A549 (cell line): Measurements from ENCODE around the gene SARS1.

Experiments
- EHF ChIP-seq: fragments of 250-450 bp; sonication (Bioruptor Pico); IDR thresholded peaks from 2 replicates; pipeline ENCODE4 v1.5.0; 2020; ENCODE audit warnings: mild to moderate bottlenecking
- MAFK ChIP-seq: fragments of 450-650 bp; IDR thresholded peaks from 2 replicates; pipeline ENCODE4 v1.6.1; 2014; ENCODE audit not compliant: partially characterized antibody
- NPAS2 ChIP-seq: fragments of 250-450 bp; sonication (Bioruptor Pico); IDR thresholded peaks from 2 replicates; pipeline ENCODE4 v1.8.0; 2022; ENCODE audit warnings: mild to moderate bottlenecking, moderate library complexity, borderline replicate concordance
- PHF8 ChIP-seq: fragments of 200-600 bp; sonication (generic); IDR thresholded peaks from 2 replicates; pipeline ENCODE4 v1.6.1; 2016; ENCODE audit warnings: low read depth, mild to moderate bottlenecking, antibody characterized with exemption, moderate library complexity, borderline replicate concordance
- POLR2A ChIP-seq: IDR thresholded peaks from 2 replicates; pipeline ENCODE4 v1.6.1; 2012; ENCODE audit warnings: mild to moderate bottlenecking, low read length
- RCOR1 ChIP-seq: fragments of 150-350 bp; IDR thresholded peaks from 2 replicates; pipeline ENCODE4 v1.6.1; 2014; ENCODE audit warnings: antibody characterized with exemption, low read length, low read depth
- USF2 ChIP-seq: fragments of 450-650 bp; IDR thresholded peaks from 2 replicates; pipeline ENCODE4 v1.6.1; 2014; ENCODE audit warnings: antibody characterized with exemption
- TF ChIP-seq, protein P1 (sequence below): fragments of >200 bp; sonication (Bioruptor Twin); formaldehyde crosslinking; IDR thresholded peaks from 3 replicates; pipeline ENCODE4 v1.5.1; 2016

GRCh38 chr1:109210058-109210457 is 3.7 kb upstream of the SARS1 start:
- TF ChIP-seq, protein P1, sequence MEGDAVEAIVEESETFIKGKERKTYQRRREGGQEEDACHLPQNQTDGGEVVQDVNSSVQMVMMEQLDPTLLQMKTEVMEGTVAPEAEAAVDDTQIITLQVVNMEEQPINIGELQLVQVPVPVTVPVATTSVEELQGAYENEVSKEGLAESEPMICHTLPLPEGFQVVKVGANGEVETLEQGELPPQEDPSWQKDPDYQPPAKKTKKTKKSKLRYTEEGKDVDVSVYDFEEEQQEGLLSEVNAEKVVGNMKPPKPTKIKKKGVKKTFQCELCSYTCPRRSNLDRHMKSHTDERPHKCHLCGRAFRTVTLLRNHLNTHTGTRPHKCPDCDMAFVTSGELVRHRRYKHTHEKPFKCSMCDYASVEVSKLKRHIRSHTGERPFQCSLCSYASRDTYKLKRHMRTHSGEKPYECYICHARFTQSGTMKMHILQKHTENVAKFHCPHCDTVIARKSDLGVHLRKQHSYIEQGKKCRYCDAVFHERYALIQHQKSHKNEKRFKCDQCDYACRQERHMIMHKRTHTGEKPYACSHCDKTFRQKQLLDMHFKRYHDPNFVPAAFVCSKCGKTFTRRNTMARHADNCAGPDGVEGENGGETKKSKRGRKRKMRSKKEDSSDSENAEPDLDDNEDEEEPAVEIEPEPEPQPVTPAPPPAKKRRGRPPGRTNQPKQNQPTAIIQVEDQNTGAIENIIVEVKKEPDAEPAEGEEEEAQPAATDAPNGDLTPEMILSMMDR = no peak
- TF ChIP-seq MAFK (no peak), POLR2A (no peak), NPAS2 (no peak), RCOR1 (no peak), USF2 (no peak), EHF (no peak), PHF8 (no peak)
